GM12878 (cell line): ENCODE results near the gene TXNDC5. TPM values are rescaled to one million over a fixed set of nuclear protein-coding genes. Genes with fewer than 3 reads are reported as not detected.

Experiments used
- ATF7 ChIP-seq: fragments of 450-650 bp; IDR thresholded peaks from 2 replicates; pipeline ENCODE4 v1.6.1; 2016; ENCODE audit warnings: low read depth, mild to moderate bottlenecking
- MYB ChIP-seq: fragments of 150-350 bp; IDR thresholded peaks from 2 replicates; pipeline ENCODE4 v1.6.1; 2014; ENCODE audit warnings: mild to moderate bottlenecking, low read depth, low read length, borderline replicate concordance
- PAX8 ChIP-seq: fragments of 450-650 bp; IDR thresholded peaks from 2 replicates; pipeline ENCODE4 v1.6.1; 2017; ENCODE audit warnings: mild to moderate bottlenecking, moderate library complexity
- SMAD5 ChIP-seq: IDR thresholded peaks from 2 replicates; pipeline ENCODE4 v1.6.1; 2016; ENCODE audit warnings: antibody characterized with exemption, low read depth
- SP1 ChIP-seq: IDR thresholded peaks from one replicate; pipeline ENCODE4 v1.6.1; 2011; ENCODE audit warnings: low read depth, low read length
- polyA plus RNA-seq, 11 experiments: library from polyadenylated mRNA; depleted of rRNA in 4 of 11; unstranded in 6 of 11; stranded (reverse) in 5 of 11; fragments of >200 nt; fragmentation: Nextera tagmentation in 4 of 11; fragmentation: Illumina TruSeq in 1 of 11; extraction: Ambion mirVana in 4 of 11; extraction: Trizol in 1 of 11; gene quantifications; 1 replicate in 1 of 11; 2 replicates in 10 of 11; pipeline versions ENCODE4 v1.2.1 to v1.2.3, GENCODE V29; 2011 to 2016; ENCODE audit warnings: inconsistent platforms in 2 of 11, missing spikeins in 2 of 11, low read depth in 1 of 11
- total RNA-seq, 4 experiments: library from RNA; depleted of rRNA in 3 of 4; stranded (reverse); fragments of >200 nt in 3 of 4; fragmentation: Illumina TruSeq in 1 of 4; extraction: Trizol in 1 of 4; gene quantifications; 2 replicates each; pipeline versions ENCODE4 v1.2.1 to v1.2.3, GENCODE V29; 2013 to 2021
- TF ChIP-seq, protein P1 (sequence below): fragments of 450-650 bp; IDR thresholded peaks from 2 replicates; pipeline ENCODE4 v1.6.1; 2017; ENCODE audit warnings: low read depth, mild to moderate bottlenecking, moderate library complexity
- TF ChIP-seq, protein P2 (sequence below): fragments of 450-650 bp; IDR thresholded peaks from 2 replicates; pipeline ENCODE4 v1.6.1; 2017; ENCODE audit warnings: mild to moderate bottlenecking, moderate library complexity
- TF ChIP-seq, protein P3 (sequence below): fragments of 450-650 bp; IDR thresholded peaks from 2 replicates; pipeline ENCODE4 v1.6.1; 2017; ENCODE audit warnings: borderline replicate concordance

Gene TXNDC5
- total and polyA plus RNA-seq, 10 of the 15 experiments (the other 5 are each of a cell fraction or from before 2014, with no cell fraction given): 7.2 to 181 (median 132) TPM

DNA sequence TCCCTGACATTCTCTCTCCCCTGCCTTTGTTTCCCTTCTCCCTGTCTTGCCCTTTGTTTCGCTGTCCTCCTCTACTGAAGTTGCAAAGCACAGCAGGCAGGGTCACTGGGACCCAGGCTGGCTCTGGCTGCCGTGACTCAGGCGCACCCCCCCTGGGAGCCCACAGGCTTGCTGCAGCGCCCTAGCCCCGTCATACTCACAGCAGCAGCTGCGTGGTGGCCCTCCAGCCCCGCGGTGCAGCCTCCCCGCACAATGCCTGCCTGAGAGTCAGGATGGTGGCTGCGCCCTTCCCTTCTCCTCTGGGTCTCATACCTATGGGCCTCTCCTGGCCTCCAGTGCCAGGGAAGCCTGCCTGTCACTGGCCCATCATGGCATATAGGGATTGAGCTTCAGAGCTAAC is 41.7 kb downstream of the TXNDC5 start (continued):
- TF ChIP-seq, protein P1, sequence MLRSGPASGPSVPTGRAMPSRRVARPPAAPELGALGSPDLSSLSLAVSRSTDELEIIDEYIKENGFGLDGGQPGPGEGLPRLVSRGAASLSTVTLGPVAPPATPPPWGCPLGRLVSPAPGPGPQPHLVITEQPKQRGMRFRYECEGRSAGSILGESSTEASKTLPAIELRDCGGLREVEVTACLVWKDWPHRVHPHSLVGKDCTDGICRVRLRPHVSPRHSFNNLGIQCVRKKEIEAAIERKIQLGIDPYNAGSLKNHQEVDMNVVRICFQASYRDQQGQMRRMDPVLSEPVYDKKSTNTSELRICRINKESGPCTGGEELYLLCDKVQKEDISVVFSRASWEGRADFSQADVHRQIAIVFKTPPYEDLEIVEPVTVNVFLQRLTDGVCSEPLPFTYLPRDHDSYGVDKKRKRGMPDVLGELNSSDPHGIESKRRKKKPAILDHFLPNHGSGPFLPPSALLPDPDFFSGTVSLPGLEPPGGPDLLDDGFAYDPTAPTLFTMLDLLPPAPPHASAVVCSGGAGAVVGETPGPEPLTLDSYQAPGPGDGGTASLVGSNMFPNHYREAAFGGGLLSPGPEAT: no peak
- no peak for TF ChIP-seq MYB
- TF ChIP-seq, protein P2, sequence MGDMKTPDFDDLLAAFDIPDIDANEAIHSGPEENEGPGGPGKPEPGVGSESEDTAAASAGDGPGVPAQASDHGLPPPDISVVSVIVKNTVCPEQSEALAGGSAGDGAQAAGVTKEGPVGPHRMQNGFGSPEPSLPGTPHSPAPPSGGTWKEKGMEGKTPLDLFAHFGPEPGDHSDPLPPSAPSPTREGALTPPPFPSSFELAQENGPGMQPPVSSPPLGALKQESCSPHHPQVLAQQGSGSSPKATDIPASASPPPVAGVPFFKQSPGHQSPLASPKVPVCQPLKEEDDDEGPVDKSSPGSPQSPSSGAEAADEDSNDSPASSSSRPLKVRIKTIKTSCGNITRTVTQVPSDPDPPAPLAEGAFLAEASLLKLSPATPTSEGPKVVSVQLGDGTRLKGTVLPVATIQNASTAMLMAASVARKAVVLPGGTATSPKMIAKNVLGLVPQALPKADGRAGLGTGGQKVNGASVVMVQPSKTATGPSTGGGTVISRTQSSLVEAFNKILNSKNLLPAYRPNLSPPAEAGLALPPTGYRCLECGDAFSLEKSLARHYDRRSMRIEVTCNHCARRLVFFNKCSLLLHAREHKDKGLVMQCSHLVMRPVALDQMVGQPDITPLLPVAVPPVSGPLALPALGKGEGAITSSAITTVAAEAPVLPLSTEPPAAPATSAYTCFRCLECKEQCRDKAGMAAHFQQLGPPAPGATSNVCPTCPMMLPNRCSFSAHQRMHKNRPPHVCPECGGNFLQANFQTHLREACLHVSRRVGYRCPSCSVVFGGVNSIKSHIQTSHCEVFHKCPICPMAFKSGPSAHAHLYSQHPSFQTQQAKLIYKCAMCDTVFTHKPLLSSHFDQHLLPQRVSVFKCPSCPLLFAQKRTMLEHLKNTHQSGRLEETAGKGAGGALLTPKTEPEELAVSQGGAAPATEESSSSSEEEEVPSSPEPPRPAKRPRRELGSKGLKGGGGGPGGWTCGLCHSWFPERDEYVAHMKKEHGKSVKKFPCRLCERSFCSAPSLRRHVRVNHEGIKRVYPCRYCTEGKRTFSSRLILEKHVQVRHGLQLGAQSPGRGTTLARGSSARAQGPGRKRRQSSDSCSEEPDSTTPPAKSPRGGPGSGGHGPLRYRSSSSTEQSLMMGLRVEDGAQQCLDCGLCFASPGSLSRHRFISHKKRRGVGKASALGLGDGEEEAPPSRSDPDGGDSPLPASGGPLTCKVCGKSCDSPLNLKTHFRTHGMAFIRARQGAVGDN: no peak
- TF ChIP-seq, protein P3, sequence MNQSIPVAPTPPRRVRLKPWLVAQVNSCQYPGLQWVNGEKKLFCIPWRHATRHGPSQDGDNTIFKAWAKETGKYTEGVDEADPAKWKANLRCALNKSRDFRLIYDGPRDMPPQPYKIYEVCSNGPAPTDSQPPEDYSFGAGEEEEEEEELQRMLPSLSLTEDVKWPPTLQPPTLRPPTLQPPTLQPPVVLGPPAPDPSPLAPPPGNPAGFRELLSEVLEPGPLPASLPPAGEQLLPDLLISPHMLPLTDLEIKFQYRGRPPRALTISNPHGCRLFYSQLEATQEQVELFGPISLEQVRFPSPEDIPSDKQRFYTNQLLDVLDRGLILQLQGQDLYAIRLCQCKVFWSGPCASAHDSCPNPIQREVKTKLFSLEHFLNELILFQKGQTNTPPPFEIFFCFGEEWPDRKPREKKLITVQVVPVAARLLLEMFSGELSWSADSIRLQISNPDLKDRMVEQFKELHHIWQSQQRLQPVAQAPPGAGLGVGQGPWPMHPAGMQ: no peak
- no peak for TF ChIP-seq SP1
- TF ChIP-seq PAX8: no peak
- no peak for TF ChIP-seq SMAD5
- no peak for TF ChIP-seq ATF7
